CD4-positive, alpha-beta T cell (primary cell): ENCODE results near the gene PDE6C. TPM values are rescaled to one million over a fixed set of nuclear protein-coding genes. Genes with fewer than 3 reads are reported as not detected.

Experiments used
- ATAC-seq: fragments of 200-7000 bp; cut with Tn5 transposase; one replicate; pipeline ENCODE4 v1.10.0; 2022; ENCODE audit warnings: mild to moderate bottlenecking; ENCODE audit not compliant: poor library complexity
- CTCF ChIA-PET: fragments of 350-600 bp; sonication (Branson Sonifier 250); formaldehyde crosslinking; loops from one replicate; lab custom pipeline; 2021; ENCODE audit warnings: antibody characterized with exemption, inconsistent platforms; lab: Charles Lee
- POLR2A ChIA-PET: fragments of 350-600 bp; sonication (Branson Sonifier 250); formaldehyde crosslinking; loops from one replicate; lab custom pipeline; 2021; ENCODE audit warnings: antibody characterized with exemption, inconsistent platforms; lab: Charles Lee
- DNase-seq, 14 experiments: peaks; one replicate each; pipeline ENCODE4 v3.0.0-alpha.2; 2013 to 2020; ENCODE audit warnings: mixed read lengths in 2 of 14
- H3K27ac ChIP-seq, 2 donors: one replicate each; pipeline versions ENCODE4 v1.5.1 to v1.7.0; 2013; ENCODE audit warnings: low read length in 2 of 2, low read depth in 1 of 2, mild to moderate bottlenecking in 1 of 2
- H3K27me3 ChIP-seq, 2 experiments: 1 replicate in 1 of 2; 2 replicates in 1 of 2; pipeline versions ENCODE4 v1.6.1 to v1.7.0; 2013; ENCODE audit warnings: low read length in 2 of 2, control low read depth in 1 of 2, mild to moderate bottlenecking in 1 of 2, moderate library complexity in 1 of 2; ENCODE audit not compliant: insufficient read depth in 2 of 2, control insufficient read depth in 1 of 2
- H3K36me3 ChIP-seq: one replicate; pipeline ENCODE4 v1.6.1; 2013; ENCODE audit warnings: low read length, control low read depth; ENCODE audit not compliant: insufficient read depth
- H3K4me1 ChIP-seq: one replicate; pipeline ENCODE4 v1.6.1; 2013; ENCODE audit warnings: low read length, control low read depth; ENCODE audit not compliant: insufficient read depth
- H3K4me3 ChIP-seq: one replicate; pipeline ENCODE4 v1.5.1; 2013; ENCODE audit warnings: mild to moderate bottlenecking, low read length, moderate library complexity
- H3K9me3 ChIP-seq, 2 experiments: 1 replicate in 1 of 2; 2 replicates in 1 of 2; pipeline versions ENCODE4 v1.6.1 to v1.7.0; 2013; ENCODE audit warnings: low read length in 2 of 2, mild to moderate bottlenecking in 2 of 2, control low read depth in 1 of 2, moderate library complexity in 1 of 2; ENCODE audit not compliant: control insufficient read depth in 1 of 2, insufficient read depth in 1 of 2
- H3K27ac Mint-ChIP-seq: one replicate; pipeline ENCODE4 v1.8.0; 2020; ENCODE audit warnings: mixed read lengths
- H3K27me3 Mint-ChIP-seq: one replicate; pipeline ENCODE4 v1.8.0; 2021; ENCODE audit warnings: mixed read lengths
- H3K36me3 Mint-ChIP-seq: one replicate; pipeline ENCODE4 v1.8.0; 2021; ENCODE audit warnings: low read depth, mixed read lengths
- H3K4me1 Mint-ChIP-seq: one replicate; pipeline ENCODE4 v1.8.0; 2021; ENCODE audit warnings: low read depth, mixed read lengths
- H3K4me3 Mint-ChIP-seq: one replicate; pipeline ENCODE4 v1.8.0; 2020; ENCODE audit warnings: mild to moderate bottlenecking, mixed read lengths
- H3K9me3 Mint-ChIP-seq: one replicate; pipeline ENCODE4 v1.8.0; 2020; ENCODE audit warnings: mixed read lengths
- CTCF ChIP-seq: fragments of 200-600 bp; IDR thresholded peaks from one replicate; pipeline ENCODE4 v1.8.0; 2022; ENCODE audit warnings: antibody characterized with exemption, mild to moderate bottlenecking
- intact Hi-C, 2 experiments: fragments of 100-400 bp; cut with DNase I in 1 of 2; cut with micrococcal nuclease in 1 of 2; formaldehyde crosslinking; loops; one replicate each; pipeline versions ENCODE4 v1.15.1 to v1.9.0; 2023 to 2025; cut with DNase I, micrococcal nuclease
- total RNA-seq, 174 experiments: library from RNA in 2 of 174; stranded (reverse) in 2 of 174; gene quantifications; one replicate each; pipeline ENCODE4 v1.2.3 and lab custom pipeline; 2021 to 2026

The PDE6C gene
- total RNA-seq, 2 experiments from 2014 or later, result not detected

- peaks cover 19% of the 10 kb centered on the region for H3K4me1 Mint-ChIP-seq
- no peak within 1 kb of the TSS for H3K27ac Mint-ChIP-seq
- TF ChIP-seq CTCF, result no peak
- ChIA-PET POLR2A (interaction anchor here (0.7 to 1.3 kb wide), 6 partner anchors 10 to 1128 kb away, joined by 3 to 5 read pairs (median 3); partner anchors contain the start of genes EXOC6 and IDE), CTCF (interaction anchor here (0.9 kb wide), 1 partner anchor 853 kb away, joined by 3 read pairs; no protein-coding TSS in a partner anchor)
- peaks cover 5% of the 10 kb centered on the region for H3K4me1 ChIP-seq
- H3K9me3 Mint-ChIP-seq, result no peaks in the 10 kb centered on the region
- H3K27me3 Mint-ChIP-seq, result no peaks in the 10 kb centered on the region
- peak; percentile 80 to 93 (median 86) for DNase-seq
- peak; percentile 81 for ATAC-seq
- peak within 1 kb of the TSS; percentile 87 for H3K4me3 ChIP-seq
- intact Hi-C loops, result loop anchor here (1.0 to 10.0 kb wide), 6 partner anchors 190 to 1110 kb away; partner anchors contain the start of genes NOC3L (in 2 of the 2), EXOC6 (in 1 of the 2), KIF11 (in 1 of the 2) and SLC35G1 (in 1 of the 2)
- H3K4me3 Mint-ChIP-seq, result no peak within 1 kb of the TSS
- peak within 1 kb of the TSS; percentile 71 to 77 for H3K27ac ChIP-seq
- H3K36me3 Mint-ChIP-seq, result peaks cover 16% of the 10 kb centered on the region
- H3K36me3 ChIP-seq, result peaks cover 13% of the 10 kb centered on the region
- no peaks in the 10 kb centered on the region for H3K9me3 ChIP-seq
- H3K27me3 ChIP-seq, result no peaks in the 10 kb centered on the region
Observed at GRCh38 chr10:93702210-93703001, 90.1 kb downstream of the PDE6C start, which contains the start of gene FRA10AC1. Gene FRA10AC1 (minus strand): TSS chr10:93702592. CDS start chr10:93700106, 2,486 bp downstream.

GRCh38 chr10:93703066-93703465, 90.7 kb downstream of the PDE6C start:
- ATAC-seq (no peak), DNase-seq (peak in 5 of 14 experiments; percentile 2 to 42 (median 32))
- Mint-ChIP-seq H3K36me3 (peaks cover 14% of the 10 kb centered on the region), H3K4me1 (peaks cover 17% of the 10 kb centered on the region), H3K9me3 (no peaks in the 10 kb centered on the region), H3K4me3 (no peak overlapping the region), H3K27me3 (no peaks in the 10 kb centered on the region), H3K27ac (no peak overlapping the region)
- peaks cover 13% of the 10 kb centered on the region for H3K36me3 ChIP-seq
- TF ChIP-seq CTCF, result no peak
- peaks cover 5% of the 10 kb centered on the region for H3K4me1 ChIP-seq
- H3K27ac ChIP-seq, result peak overlapping the region; percentile 71 to 77
- CTCF ChIA-PET, result interaction anchor here (0.6 kb wide), 1 partner anchor 1410 kb away, joined by 4 read pairs; no protein-coding TSS in a partner anchor
- H3K27me3 ChIP-seq, result no peaks in the 10 kb centered on the region
- H3K4me3 ChIP-seq, result peak overlapping the region; percentile 87
- H3K9me3 ChIP-seq, result no peaks in the 10 kb centered on the region
- POLR2A ChIA-PET, result interaction anchor here (0.7 to 1.2 kb wide), 3 partner anchors 11 to 855 kb away, joined by 3 to 5 read pairs (median 4); partner anchors contain the start of gene EXOC6
- intact Hi-C loops, result loop anchor here in 1 of 2 experiments (2.0 to 10.0 kb wide), 5 partner anchors 189 to 1111 kb away; partner anchors contain the start of genes EXOC6, KIF11, NOC3L and SLC35G1

- POLR2A ChIA-PET, result interaction anchor here (1.2 kb wide), 1 partner anchor 190 kb away, joined by 4 read pairs; the partner anchor contains the start of gene SLC35G1
- H3K4me3 ChIP-seq, result no peak overlapping the region
Observed at GRCh38 chr10:93703841-93704240, 91.5 kb downstream of the PDE6C start.

More at GRCh38 chr10:93703841-93704240, 91.5 kb downstream of the PDE6C start:
- H3K4me3 Mint-ChIP-seq, result peak overlapping the region; percentile 65
- H3K36me3 Mint-ChIP-seq, result peaks cover 11% of the 10 kb centered on the region
- peaks cover 16% of the 10 kb centered on the region for H3K4me1 Mint-ChIP-seq
- no peaks in the 10 kb centered on the region for H3K9me3 Mint-ChIP-seq
- H3K27me3 Mint-ChIP-seq, result no peaks in the 10 kb centered on the region
- H3K9me3 ChIP-seq, result no peaks in the 10 kb centered on the region
- CTCF ChIA-PET, result no interaction called here
- DNase-seq (no peak), ATAC-seq (no peak)
- peaks cover 5% of the 10 kb centered on the region for H3K4me1 ChIP-seq
- H3K27ac Mint-ChIP-seq, result no peak overlapping the region
- H3K27me3 ChIP-seq, result no peaks in the 10 kb centered on the region
- peaks cover 6% of the 10 kb centered on the region for H3K36me3 ChIP-seq
- TF ChIP-seq CTCF, result no peak
- intact Hi-C loops, result loop anchor here in 1 of 2 experiments (2.0 to 10.0 kb wide), 5 partner anchors 188 to 1112 kb away; partner anchors contain the start of genes EXOC6, KIF11, NOC3L and SLC35G1
- H3K27ac ChIP-seq, result no peak overlapping the region
